ENCODE data around the gene SMIM14. TPM values are rescaled to one million over a fixed set of nuclear protein-coding genes. Genes with fewer than 3 reads are reported as not detected.
"Not testable (repeated sequence)": the region's sequence is repeated elsewhere in the genome, so short reads cannot be mapped to it uniquely, and the experiment has no call there.

Gene SMIM14
- total RNA-seq, 1 experiment from 2014 or later = 48.2 TPM

GRCh38 chr4:39670296-39670695 is 31.6 kb upstream of the SMIM14 start:
- POLR2A ChIA-PET; H3K36me3 ChIP-seq (ENCODE audit: control insufficient read depth, insufficient read depth, low read length); H3K27me3 ChIP-seq (ENCODE audit: control insufficient read depth, insufficient read depth, low read length); H3K9me3 ChIP-seq (ENCODE audit: control insufficient read depth, insufficient read depth, low read depth, low read length); BruUV-seq (replicated peaks); DNase-seq (ENCODE audit: low read depth, low spot score); H3K4me3 ChIP-seq (ENCODE audit: low read depth in 2 of 2, low read length in 2 of 2); in situ Hi-C loops (cut with HindIII; ENCODE audit: low pct_unique_long_range_greater_than_20kb, low sequenced_read_pairs); intact Hi-C loops (cut with micrococcal nuclease; ENCODE audit: unreplicated experiment); H3K27ac ChIP-seq (ENCODE audit: low read length); ATAC-seq; H3K4me1 ChIP-seq (ENCODE audit: control insufficient read depth, insufficient read depth, low read length): not testable (repeated sequence)
- CTCF ChIA-PET = interaction anchor here (0.6 kb wide), 1 partner anchor 25 kb away, joined by 5 read pairs; no protein-coding TSS in a partner anchor

DNA sequence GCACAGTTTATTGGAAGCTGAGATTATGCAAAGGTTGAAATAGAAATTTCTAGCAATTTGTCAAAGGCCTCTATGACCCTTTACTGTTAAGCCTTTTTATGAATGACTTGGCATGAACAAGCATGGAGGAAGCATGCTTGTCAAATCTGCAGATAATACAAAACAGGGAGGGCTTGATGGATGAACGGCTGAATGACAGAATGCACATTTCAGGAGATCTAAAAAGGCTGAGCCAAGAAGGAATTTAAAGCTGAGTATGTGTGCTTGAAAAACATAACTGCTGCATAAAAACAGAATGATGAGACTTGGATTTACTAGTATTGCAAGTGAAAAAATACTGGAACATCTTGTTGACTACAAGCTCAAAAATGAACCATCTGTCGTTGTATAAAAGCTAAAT is 30.2 kb upstream of the SMIM14 start:
- no peaks in the 10 kb centered on the region for H3K36me3 ChIP-seq (ENCODE audit: control insufficient read depth, insufficient read depth, low read length)
- ChIA-PET POLR2A (no interaction called here), CTCF (no interaction called here)
- DNase-seq (ENCODE audit: low read depth, low spot score) (no peak), ATAC-seq (no peak)
- H3K4me3 ChIP-seq (ENCODE audit: low read depth in 2 of 2, low read length in 2 of 2) = no peak overlapping the region
- no peaks in the 10 kb centered on the region for H3K27me3 ChIP-seq (ENCODE audit: control insufficient read depth, insufficient read depth, low read length)
- no peaks in the 10 kb centered on the region for H3K4me1 ChIP-seq (ENCODE audit: control insufficient read depth, insufficient read depth, low read length)
- no peak for TF ChIP-seq POLR2AphosphoS5 (IDR thresholded peaks at IDR 0.05; ENCODE audit: low read depth, low read length)
- TF ChIP-seq REST (IDR thresholded peaks at IDR 0.05; ENCODE audit: insufficient read depth in 1 of 2, low read depth in 2 of 2, low read length in 1 of 2) = no peak
- TF ChIP-seq, protein P1, sequence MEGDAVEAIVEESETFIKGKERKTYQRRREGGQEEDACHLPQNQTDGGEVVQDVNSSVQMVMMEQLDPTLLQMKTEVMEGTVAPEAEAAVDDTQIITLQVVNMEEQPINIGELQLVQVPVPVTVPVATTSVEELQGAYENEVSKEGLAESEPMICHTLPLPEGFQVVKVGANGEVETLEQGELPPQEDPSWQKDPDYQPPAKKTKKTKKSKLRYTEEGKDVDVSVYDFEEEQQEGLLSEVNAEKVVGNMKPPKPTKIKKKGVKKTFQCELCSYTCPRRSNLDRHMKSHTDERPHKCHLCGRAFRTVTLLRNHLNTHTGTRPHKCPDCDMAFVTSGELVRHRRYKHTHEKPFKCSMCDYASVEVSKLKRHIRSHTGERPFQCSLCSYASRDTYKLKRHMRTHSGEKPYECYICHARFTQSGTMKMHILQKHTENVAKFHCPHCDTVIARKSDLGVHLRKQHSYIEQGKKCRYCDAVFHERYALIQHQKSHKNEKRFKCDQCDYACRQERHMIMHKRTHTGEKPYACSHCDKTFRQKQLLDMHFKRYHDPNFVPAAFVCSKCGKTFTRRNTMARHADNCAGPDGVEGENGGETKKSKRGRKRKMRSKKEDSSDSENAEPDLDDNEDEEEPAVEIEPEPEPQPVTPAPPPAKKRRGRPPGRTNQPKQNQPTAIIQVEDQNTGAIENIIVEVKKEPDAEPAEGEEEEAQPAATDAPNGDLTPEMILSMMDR (IDR thresholded peaks at IDR 0.05) = no peak
- TF ChIP-seq TCF7L2 (IDR thresholded peaks at IDR 0.05; ENCODE audit: low read depth, low read length) = no peak
- no peak for TF ChIP-seq SIN3A (IDR thresholded peaks at IDR 0.05; ENCODE audit: borderline replicate concordance, insufficient read depth, low read depth, low read length)
- in situ Hi-C loops (cut with HindIII; ENCODE audit: low pct_unique_long_range_greater_than_20kb, low sequenced_read_pairs) (no loop called here), intact Hi-C loops (cut with micrococcal nuclease; ENCODE audit: unreplicated experiment) (no loop called here)
- H3K27ac ChIP-seq (ENCODE audit: low read length) = no peak overlapping the region
- BruUV-seq (replicated peaks) = no TSS peak
- H3K9me3 ChIP-seq (ENCODE audit: control insufficient read depth, insufficient read depth, low read depth, low read length) = no peaks in the 10 kb centered on the region

DNA sequence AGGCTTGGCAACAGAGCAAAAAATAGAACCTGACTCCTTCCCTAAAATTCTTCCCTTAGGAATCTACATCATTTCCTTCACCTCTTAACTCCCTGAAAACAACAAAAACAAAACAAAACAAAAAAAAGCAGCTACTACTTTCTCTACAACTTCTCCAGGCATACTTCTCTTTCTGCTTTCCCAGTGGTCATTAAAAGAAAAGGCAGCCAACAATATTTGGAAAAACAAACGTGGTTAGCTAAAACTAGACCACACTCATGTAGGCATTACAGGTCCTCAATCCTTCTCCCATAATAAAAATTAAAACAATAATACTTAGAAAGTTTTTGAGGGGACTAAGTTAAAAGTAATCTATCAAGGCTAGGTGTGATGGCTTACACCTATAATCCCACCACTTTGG is 29.0 kb upstream of the SMIM14 start:
- Histone ChIP-seq H3K27me3 (ENCODE audit: control insufficient read depth, insufficient read depth, low read length) (no peaks in the 10 kb centered on the region), H3K36me3 (ENCODE audit: control insufficient read depth, insufficient read depth, low read length) (no peaks in the 10 kb centered on the region), H3K27ac (ENCODE audit: low read length) (no peak overlapping the region), H3K4me1 (ENCODE audit: control insufficient read depth, insufficient read depth, low read length) (no peaks in the 10 kb centered on the region), H3K9me3 (ENCODE audit: control insufficient read depth, insufficient read depth, low read depth, low read length) (no peaks in the 10 kb centered on the region), H3K4me3 (ENCODE audit: low read depth in 2 of 2, low read length in 2 of 2) (no peak overlapping the region)
- ChIA-PET CTCF (no interaction called here), POLR2A (no interaction called here)
- TF ChIP-seq TCF7L2 (IDR thresholded peaks at IDR 0.05; ENCODE audit: low read depth, low read length) (no peak), POLR2AphosphoS5 (IDR thresholded peaks at IDR 0.05; ENCODE audit: low read depth, low read length) (no peak), REST (IDR thresholded peaks at IDR 0.05; ENCODE audit: insufficient read depth in 1 of 2, low read depth in 2 of 2, low read length in 1 of 2) (no peak), SIN3A (IDR thresholded peaks at IDR 0.05; ENCODE audit: borderline replicate concordance, insufficient read depth, low read depth, low read length) (no peak)
- TF ChIP-seq, protein P1 (IDR thresholded peaks at IDR 0.05) = no peak
- BruUV-seq (replicated peaks) = no TSS peak
- intact Hi-C loops (cut with micrococcal nuclease; ENCODE audit: unreplicated experiment) (no loop called here), in situ Hi-C loops (cut with HindIII; ENCODE audit: low pct_unique_long_range_greater_than_20kb, low sequenced_read_pairs) (no loop called here)
- ATAC-seq (no peak), DNase-seq (ENCODE audit: low read depth, low spot score) (no peak)
